HG03565 (cell line): Measurements from ENCODE around the gene COQ10A.

ENCODE experiments used
- ATAC-seq: cut with Tn5 transposase; IDR thresholded peaks from one replicate; pipeline ENCODE4 v1.9.1; 2021; ENCODE audit warnings: mild to moderate bottlenecking, moderate library complexity; ENCODE audit not compliant: unreplicated experiment

Gene COQ10A

GRCh38 chr12:56266693-56267442, at the start of gene COQ10A:
Gene COQ10A (plus strand): TSS chr12:56266942. CDS start chr12:56267119, 177 bp downstream.
- peak; percentile 78 for ATAC-seq

DNA sequence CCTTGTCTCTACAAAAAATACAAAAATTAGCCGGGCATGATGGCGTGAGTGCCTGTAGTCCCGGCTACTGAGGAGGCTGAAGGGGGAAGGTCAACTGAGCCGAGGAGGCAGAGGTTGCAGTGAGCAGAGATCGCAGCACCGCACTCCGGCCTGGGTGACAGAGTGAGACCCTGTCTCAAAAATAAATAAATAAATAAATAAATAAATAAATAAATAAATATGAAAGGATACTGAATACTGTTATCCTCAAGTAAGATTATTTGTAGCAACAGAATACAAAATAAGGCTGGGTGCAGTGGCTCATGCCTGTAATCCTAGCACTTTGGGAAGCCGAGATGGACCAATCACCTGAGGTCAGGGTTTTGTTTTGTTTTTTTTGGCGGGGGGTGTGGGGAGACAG, 46.9 kb upstream of the COQ10A start:
- no peak for ATAC-seq

- no peak for ATAC-seq
Measured at GRCh38 chr12:56220611-56221231, 46.0 kb upstream of the COQ10A start.

GRCh38 chr12:56221232-56221756, 45.4 kb upstream of the COQ10A start:
- no peak for ATAC-seq

DNA sequence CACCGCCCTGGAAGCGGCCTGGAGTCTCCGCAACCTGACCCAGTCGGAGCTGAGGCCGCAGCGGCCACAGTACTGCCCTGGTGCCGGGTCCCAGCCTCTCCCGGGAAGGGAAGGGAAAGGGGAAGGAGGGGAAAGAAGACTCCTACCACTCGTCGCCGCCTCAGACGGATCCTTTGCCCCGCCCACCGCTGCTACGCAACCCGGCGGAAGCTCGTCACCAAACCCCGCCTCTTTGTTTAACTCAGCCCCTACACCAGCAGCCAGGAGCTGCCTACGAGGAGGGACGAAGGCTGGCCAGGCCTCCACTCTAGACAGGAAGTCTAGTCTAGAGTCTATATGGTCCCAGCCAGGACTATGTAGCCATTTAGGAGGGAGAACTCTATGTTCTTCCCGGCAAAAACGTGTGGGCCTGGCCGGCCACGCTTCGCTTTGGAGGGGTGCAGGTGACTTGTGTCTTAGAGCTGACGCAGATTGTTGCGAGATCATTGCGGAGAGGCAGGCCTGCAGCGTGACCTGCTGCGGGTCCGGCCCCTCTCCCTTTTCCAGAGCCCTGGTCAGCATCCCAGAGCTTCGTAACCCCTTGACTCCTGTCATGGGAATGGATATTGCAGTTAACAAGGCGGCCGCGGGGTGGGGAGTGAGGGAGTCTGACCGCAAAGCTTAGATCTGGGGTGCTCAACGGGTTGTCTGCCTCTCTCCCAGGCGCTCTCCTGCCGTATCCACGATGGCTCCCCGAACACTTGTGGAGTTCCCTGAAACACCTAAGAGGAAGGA, 44.8 kb upstream of the COQ10A start, which contains the start of gene RNF41:
TSS of gene RNF41 (minus strand) at position 166 of the 774 bp plus-strand sequence. CDS start 7,875 bp downstream, outside the sequence.
- ATAC-seq = peak; percentile 72

- ATAC-seq = no peak
Measured at GRCh38 chr12:56222531-56222895, 44.2 kb upstream of the COQ10A start.

DNA sequence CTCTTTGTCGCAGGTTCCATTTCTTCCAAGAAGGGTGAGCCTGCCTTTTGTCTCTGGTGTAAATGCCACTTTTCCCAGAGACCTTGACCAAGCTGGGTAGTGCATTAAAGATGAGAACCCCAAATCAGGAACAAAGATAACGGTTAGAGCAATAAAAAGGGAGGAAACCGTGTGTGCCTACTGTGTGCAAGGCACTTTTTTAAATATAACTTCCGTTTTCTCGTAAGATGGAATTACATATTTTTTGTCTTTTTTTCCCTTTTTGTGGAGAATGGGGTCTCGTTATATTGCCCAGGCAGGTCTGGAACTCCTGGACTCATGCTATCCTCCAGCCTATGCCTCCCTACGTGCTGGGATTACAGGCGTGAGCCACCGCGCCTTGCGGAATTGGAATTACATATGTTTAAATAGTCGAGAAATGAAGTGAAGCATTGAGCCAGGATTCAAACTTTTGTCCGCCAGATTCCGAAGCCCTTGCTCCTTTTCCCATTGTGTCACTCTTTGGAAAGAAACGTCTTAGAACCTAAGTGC, 43.1 kb upstream of the COQ10A start:
- no peak for ATAC-seq

GRCh38 chr12:56224102-56224701, 42.5 kb upstream of the COQ10A start, which contains the start of gene NABP2:
Gene NABP2 (plus strand): TSS chr12:56224342. CDS start chr12:56224857, 515 bp downstream.
- peak; percentile 62 for ATAC-seq

- no peak for ATAC-seq
Measured at GRCh38 chr12:56224954-56225353, 41.8 kb upstream of the COQ10A start.

DNA sequence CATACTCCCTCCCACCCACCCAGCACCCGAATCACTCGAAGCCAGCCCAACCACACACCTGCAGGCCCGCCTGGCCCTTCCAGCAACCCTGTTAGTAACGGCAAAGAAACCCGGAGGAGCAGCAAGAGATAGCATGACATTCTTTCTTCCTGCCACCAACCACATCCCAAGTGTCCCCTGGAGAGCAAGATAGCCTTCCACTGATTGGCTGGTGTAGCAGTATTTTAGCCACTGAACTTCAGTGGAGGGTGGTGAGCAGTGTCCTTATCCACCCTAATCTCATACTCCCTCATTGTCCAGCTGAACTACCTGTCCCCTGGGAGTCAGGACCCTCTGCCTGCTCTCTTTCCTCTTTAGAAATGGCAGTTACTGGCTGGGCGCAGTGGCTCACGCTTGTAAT, 37.7 kb upstream of the COQ10A start:
- no peak for ATAC-seq

DNA sequence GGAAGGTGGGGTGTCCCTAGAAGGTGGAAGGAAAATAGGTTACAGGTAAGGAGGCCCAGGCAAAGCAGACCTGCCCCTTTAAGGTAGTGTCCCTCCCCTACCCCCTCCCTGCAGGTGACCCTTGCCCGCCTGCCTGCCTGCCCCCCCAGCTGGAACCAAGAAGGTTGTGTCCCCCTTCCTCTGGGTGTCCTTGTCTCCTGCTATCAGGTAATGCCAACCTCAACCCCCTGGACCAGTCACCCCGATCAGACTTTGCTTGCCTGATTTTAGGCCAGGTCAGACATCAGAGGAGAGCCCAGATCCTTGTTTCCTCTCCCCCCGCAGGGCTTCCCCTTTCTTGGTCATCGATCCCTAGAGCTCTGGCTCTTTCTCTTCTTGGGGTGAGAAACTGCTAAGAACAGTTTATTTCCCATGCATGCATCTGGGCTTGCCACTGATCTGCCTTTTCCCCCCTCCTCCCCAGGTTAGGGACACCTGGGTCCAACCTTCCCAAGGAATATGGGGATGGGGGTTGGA, 36.8 kb upstream of the COQ10A start, which contains the start of gene SLC39A5:
TSS of gene SLC39A5 (plus strand) at position 136 of the 516 bp plus-strand sequence. CDS start 1,224 bp downstream, outside the sequence.
- no peak for ATAC-seq

DNA sequence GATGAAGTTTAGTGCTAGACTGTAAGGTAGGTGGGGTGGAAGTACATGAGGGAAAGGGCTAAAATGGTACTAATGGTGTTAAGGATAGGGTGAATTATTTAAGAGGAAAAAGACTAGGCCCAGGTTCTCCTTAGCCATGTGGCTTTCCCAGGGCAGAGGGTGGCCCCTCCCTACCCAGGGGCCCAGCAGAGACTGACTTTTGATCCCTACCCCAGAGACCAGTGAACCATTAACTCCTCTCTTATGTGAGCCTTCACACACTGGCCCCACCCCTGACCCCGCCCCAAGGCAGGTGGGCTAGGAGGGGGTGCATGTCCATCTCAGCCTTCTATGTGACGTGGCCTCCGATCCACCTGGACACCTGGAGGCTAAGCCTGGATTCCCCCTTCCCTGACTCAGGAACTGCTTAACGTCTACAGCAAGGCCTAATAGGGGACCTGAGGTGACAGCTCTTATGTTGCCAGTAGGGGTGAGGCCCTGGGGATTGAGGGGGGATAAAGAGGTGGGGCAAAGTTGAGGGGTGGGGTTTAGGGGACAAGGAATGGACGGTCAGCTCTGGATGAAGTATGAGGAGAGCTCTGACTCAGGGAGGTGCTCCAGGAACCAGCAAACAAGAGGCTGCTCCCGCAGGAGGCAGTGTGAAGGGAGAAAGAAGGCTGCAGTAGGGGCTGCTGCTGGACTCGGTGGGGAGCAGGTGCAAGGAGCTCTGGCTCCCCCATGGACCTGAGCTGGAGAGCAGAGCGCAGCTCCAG, 36.1 kb upstream of the COQ10A start:
- ATAC-seq = no peak

- no peak for ATAC-seq
Measured at GRCh38 chr12:56231184-56231582, 35.6 kb upstream of the COQ10A start.

GRCh38 chr12:56234746-56235436, 31.9 kb upstream of the COQ10A start:
- no peak for ATAC-seq

DNA sequence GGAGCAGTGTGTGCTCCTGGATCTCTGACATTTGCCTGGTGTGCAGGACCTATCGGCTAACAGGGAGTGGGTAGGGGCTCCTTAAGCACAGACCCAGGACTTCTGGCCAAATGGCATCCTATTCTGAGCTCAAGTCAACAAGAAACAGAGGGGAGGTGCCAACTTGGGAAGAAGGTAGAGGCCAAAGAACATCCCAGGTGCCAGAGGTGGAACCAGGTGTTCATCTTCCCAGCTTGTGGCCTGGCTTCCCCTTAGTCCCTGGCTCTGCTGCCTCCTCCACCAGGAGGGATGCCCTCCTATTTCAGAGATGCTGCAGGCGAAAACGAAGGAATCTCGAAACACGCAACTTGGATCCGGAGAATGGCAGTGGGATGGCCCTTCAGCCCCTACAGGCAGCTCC, 30.7 kb upstream of the COQ10A start:
- no peak for ATAC-seq

DNA sequence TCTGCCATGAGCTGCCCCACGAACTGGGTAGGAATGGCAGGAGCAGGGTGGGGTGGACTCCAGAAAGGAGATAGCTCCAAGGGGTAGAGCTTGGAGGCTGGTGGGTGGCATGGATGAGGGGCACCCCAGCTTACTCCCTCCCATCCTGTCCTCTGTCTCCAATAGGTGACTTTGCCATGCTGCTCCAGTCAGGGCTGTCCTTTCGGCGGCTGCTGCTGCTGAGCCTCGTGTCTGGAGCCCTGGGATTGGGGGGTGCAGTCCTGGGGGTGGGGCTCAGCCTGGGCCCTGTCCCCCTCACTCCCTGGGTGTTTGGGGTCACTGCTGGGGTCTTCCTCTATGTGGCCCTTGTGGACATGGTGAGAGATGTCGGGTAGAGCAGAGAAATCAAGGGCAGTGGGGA, 29.8 kb upstream of the COQ10A start:
- ATAC-seq = no peak

DNA sequence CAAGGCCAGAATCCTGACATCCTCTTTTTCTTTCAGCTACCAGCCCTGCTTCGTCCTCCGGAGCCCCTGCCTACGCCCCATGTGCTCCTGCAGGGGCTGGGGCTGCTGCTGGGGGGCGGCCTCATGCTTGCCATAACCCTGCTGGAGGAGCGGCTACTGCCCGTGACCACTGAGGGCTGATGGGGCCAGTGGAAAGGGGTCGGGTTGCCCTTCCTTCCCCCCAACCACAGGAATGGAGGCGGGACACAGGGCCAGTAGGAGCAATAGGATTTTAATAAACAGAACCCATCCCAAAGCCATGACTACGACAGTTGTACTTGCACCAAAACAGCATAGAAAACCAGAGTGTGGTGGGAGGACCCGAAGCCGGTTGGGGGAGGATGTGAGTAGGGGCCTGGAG, 29.2 kb upstream of the COQ10A start:
- no peak for ATAC-seq

DNA sequence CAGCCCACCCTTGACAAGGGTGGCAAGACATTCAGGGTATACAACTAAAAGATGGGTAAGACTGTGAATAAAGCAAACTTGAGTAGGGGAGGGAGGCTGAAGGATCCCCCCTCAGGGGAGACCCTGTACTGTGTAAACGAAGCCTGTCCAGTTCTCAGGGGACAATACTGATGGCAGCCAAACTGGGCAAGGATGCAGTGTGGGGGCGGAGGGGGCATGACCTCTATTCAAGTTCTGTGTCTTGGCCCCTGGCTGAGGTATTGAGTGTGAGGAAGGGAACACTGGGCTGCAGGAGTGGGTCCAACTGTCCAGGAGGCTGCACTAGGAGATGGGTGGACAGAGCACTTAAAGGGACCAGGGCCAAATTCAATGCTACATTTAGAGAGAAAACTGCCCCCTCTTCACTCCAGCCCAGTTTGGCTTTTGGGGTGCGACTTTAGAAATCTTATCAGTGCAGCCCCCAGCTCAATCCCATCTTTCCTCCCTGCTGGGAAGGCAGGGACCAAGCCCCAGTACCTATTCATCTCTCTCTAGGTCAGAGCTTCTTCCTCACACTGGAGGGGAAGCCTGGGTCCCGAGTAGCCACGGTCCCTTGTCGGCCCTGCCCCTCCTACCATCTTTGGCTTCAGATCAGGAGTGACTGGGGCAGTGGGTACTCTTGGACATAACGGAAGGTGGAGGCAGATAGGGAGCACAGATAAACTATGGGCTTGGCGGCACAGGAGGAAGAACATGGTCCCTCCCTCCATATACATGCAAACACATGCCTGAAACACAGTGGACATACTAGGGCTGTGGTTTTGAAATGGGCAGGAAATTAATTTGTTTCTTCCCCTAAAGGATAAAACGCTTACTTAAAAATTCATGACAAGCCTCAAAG, 25.1 kb upstream of the COQ10A start:
- no peak for ATAC-seq
